Stimulated activated CD4-positive, alpha-beta T cell treated with anti-CD3 and anti-CD28 coated beads, Interleukin-2, amount 100 ng/mL, for 4 hours (primary cell): ENCODE results near the gene MAPK7.

Experiments used
- DNase-seq: peaks from one replicate; pipeline ENCODE4 v3.0.0-alpha.2; 2020; ENCODE audit warnings: low read depth

MAPK7 gene

DNA sequence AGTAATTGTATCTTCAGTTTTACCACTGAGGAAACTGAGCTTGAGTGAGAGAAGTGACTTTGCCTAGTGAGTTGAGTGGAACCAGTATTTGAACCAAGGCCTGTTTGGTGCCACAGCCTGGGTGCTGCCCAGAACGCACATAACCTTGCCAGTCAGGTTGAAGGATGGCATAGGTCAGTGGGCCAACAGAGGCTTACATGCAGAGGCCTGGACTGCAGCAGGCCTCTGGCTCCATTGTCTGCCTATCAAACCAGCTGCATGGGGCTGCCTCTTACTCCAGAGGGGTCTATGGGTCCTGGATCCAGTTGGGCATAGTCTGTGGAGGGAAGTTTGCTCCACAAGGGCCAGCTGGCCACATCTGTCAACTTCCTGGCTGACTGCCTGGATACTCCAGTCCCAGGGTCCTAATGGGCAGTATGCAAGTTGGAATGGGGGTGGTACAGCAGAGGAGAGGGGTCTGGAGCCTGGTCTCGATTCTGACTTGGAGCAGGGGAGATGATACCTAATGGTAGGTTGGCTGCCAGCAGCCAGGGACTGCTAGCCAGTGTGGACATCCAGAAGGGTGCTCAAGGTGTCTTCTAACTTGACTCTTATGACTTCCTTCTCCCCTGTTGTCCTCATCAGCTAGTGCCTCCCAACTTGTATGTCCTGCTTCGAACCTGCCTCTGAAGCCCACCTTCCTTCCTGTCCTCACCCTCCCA, 21.6 kb downstream of the MAPK7 start:
- DNase-seq = no peak

DNA sequence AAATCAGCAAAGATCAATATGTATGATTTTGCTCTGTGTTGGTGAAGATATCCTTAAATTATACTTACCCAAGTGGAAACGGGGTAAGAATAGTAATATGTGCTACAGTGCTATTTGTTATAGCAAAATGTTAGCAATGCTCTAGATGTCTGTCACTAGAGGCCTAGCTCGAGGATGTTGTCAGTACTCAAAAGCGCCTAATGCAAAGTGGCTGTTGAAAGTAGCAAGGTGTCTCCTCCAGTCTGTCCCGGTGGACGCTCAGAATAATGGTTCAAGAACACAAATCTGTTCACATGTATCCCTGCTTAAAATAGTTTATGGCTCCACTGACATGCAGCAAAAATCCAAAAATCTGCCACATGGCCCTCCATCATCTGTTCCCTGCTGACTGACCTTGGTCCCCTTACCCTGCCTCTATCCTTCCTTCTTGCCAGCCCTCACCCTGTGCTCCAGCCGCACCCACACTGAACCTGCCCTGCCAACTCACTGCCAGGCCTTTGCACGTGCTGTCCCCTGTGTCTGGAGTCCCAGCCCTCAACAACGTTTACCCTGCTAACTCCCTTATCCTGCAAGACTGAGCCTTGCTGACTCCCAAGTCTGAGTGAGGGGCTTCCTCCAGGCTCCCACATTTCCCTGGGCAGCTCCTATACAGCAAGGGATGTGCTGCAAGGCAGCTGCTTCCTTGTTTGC, 23.2 kb downstream of the MAPK7 start:
- no peak for DNase-seq

DNA sequence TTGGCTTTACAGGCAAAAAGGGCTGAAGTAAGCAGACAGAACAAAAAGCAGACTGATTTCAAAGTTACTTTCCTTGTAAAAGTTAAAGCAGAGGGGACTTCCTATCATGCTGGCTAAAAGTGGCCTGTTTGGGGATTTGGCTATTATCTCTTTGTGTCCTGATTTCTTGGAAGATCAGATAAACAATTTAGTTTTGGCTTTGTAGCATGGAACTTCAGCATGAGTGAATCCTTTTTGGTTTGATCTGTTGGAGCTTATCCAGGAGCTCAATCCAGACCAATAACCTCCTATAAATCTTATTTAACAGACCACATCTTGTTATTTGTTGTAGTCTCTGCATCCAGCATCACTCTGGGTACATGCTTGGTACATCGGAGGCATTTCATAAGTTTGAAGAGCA, 23.9 kb downstream of the MAPK7 start:
- DNase-seq = no peak

DNA sequence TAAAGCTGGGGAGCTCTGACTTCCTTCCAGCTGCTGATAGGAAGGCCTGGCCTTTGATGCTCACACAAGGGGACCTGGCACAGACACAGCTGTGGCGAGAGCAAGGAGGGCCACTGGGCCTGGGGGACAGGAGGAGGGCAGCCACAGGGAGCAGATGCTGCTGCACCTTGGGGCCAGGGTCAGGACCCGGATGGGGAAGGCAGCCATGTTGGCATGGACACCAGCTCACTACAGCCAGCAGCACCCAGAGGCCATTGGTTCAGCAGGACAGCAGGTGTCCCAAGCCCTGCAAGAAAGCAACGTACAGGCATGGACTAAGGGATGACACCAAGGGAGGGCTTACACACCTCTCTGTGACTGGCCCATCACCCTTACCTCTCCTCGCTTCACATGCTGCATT, 24.7 kb downstream of the MAPK7 start:
- DNase-seq = no peak

DNA sequence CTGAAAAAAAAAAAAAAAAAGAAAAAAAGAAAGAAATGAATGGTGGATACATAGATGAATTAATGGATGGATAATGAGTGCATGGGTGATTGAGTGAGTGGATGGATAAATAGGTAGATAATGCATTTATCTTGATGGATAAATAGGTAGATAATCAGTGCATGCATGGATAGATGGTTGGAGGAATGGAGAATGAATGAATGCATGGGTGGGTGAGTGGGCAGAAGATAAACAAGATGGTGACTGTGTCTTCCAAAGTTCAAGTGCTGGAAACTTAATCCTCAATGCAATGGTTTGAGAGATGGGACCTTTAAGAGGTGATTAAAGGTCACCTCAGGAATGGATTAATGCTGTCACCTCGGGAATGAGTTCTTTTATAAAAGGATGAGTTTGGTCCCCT, 26.0 kb downstream of the MAPK7 start:
- no peak for DNase-seq

DNA sequence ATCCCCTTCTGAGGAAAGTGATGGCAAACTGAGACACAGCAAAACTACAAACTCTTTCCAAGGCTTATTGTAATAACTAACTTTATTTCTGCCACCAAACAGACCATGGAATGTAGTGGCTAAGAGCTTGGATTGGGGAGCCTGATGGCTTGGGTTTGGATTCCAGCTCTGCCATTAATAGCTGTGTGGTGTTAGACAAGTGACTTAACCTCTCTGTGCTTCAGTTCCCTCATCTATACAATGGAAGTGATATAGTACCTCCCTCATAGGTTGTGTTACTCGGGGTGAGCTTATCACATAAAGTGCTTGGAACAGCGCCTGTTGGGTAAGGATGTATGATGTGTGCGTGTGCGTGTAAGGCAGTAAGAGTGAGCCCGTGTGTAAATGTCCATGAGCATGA, 26.8 kb downstream of the MAPK7 start:
- no peak for DNase-seq

DNA sequence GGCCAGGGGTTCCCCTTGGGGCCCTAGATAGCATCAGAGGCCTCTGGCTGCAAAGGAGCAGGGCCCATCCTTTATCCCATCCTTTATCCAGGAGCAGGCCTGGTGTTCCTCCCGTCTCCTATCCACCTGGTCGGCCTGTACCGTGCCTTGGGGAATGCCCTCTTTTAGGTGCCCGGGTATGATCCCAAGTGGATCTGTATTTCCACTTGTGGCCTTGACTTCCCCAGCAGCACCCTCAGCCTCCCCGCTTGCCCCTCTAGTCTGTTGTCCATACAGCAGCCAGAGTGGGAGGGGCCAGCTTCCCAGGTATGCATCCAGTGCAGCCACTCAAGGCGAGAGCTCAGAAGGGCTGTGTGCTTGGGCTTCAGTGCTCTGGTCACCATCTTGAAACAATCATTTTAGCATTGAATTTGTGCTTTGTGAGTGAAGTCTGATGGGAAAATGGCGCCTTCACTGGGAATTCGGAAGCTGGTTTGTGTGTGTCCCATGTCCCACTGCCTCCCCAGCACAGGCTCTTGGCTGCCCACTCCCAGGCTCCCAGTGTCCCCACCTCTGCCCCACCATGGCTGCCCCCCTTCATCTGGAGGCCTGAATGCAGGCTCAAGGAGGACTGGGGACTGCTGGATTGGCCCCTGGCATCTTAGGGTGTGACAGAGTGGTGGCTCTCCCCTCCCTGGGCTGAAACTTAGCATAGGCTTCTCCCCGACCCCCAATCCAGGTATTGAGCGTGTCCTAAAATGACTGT, 29.5 kb downstream of the MAPK7 start:
- DNase-seq = no peak

DNA sequence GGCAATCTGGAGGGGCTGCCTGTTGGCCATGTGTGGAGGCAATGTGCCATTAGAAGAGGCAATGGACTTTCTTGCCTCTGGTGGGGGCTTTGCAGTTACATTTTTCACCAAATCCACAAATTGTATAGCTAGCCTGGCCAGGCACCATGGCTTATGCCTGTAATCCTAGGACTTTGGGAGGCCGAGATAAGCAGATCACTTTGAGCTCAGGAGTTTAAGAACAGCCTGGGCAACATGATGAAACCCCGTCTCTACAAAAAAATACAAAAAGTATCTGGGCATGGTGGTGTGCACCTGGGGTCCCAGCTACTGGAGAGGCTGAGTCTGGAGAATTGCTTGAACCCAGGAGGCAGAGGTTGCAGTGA, 30.0 kb downstream of the MAPK7 start:
- no peak for DNase-seq

DNA sequence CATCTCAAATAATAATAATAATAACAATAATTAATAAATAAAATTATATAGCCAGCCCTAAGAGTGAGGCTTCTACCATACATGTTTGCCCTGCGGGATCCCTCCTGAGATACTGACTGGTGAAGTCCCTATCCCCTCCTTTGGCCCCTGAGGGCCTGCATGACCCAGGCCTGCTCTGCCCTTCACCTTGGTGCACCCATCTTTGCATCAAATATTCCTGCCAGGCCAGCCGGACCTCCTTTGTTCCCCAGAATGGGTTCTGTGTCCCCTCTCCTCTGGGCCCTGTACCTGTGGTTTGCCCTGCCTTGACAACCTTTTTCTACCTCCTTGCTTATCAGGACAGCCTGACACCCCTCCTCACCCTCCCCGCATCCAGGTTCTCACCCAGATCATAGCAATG, 30.8 kb downstream of the MAPK7 start:
- DNase-seq = no peak

DNA sequence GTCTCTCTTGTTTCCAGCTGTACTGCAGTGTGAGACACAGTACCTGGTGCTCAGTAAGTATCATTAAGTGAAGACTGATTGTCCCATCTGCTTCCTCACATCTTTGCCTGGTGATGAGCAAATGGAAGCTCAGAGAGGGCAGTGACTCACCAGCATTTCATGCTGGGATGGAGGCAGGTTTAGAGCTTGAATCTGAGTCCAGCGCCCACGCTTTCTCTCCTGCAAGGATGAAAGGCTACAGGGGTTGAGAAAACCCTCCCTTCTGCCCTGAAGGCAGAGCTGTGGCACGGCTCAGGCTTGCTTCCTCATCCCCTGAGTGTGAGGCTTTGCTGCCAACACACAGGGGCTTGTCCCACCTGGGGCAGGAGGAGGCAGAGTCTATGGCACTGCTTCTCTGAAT, 31.2 kb downstream of the MAPK7 start:
- peak; percentile 12 for DNase-seq

DNA sequence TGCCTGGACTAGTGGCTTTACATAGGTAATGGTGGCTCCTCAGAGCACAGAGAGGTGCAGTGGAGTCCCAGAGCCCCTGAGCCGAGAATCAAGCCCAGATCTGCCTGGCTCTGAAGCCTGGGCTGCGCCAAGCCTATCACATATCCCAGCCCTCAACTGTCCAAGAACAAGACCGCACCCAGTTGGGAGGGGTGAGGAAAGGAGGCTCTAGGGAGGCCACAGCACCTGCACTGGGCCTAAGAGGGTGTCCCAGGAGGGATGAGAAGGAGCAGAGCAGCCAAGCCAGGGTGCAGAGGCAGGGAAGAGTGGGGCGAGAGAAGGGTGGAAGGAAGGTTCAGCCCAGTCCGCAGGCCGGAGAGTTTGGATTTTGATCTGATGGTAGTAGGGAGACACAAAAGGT, 31.8 kb downstream of the MAPK7 start:
- DNase-seq = no peak

DNA sequence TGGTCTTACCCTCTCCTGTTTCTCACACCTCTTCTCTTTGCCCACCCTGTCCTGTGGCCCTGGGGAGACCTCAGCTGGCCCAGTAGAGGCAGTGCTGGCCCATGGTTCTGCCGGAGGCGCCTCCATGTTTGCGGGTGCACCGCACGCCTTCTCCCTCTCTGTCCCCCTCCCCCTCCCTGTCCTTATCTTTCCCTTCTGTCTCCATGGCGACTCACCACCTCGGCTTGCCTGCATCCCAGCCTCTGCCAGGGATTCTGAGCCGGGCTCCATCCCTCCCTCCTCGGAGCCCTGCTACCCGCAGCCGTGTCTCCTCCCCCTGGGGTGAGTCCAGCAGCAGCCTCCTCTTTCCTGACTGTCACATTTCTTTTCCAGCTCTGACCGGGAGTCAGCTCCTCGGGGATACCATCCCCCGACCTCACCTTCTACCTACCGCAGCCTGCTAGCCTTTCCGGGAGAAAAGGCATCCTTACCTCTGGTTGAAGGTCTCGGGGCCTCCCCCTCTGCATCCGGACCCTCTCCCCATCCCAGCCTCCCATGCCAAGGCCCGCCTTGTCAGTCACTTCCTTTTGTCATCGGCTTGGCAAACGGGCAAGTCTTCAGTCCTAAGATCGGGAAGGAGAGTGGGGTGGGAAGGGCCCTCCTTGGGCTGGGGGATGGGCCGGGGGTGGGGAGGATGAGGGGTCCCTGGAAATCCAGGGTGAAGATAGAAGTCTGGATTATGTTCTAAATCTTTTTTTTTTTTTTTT, 32.8 kb downstream of the MAPK7 start, which contains the start of gene RNF112:
TSS of gene RNF112 (plus strand) at position 358 of the 746 bp plus-strand sequence. CDS start at position 535, 177 bp downstream.
- DNase-seq = no peak

DNA sequence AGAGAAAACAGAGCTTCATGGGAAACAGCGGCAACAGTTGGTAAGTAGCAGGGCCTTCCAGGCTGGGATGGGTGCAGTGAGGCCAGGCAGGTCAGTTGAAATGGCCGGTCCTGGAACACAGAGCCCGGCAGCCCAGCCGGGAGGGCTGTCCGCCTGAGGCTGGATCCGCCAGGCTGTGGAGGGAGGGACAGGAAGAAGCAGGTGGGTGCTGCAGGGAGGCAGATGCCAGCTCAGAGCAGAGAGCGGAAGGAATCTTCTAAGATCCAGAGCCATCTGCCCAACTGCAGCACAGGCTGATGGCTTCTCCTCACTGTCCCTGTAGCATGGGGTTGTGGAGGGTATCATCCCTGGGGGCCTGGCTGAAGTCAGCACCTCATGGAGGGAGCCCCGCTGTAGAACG, 33.3 kb downstream of the MAPK7 start:
- no peak for DNase-seq

DNA sequence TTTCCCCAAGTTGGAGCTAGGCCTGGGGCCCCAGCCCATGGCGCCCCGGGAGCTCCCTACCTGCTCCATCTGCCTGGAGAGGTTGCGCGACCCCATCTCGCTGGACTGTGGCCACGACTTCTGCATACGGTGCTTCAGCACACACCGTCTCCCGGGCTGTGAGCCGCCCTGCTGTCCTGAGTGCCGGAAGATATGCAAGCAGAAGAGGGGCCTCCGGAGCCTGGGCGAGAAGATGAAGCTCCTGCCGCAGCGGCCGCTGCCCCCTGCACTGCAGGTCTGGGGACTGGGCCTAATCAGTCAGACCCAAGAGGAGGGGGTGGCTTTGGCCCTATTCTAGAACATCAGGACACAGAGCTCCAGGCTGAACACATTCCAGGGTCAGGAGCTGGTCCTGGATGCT, 34.2 kb downstream of the MAPK7 start:
- no peak for DNase-seq

DNA sequence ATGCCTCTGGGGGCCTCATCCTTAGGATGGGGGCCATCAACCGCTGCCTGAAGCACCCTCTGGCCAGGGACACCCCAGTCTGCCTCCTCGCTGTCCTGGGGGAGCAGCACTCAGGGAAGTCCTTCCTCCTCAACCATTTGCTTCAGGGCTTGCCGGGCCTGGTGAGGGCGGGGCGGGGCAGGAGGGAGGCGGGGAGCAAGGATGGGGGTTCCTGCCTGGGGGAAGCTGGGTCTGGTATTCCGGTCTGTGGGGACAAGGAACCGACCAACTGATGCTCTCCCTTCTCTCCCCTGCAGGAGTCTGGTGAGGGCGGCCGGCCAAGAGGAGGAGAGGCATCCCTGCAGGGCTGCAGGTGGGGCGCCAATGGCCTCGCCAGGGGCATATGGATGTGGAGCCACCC, 34.7 kb downstream of the MAPK7 start:
- DNase-seq = no peak

DNA sequence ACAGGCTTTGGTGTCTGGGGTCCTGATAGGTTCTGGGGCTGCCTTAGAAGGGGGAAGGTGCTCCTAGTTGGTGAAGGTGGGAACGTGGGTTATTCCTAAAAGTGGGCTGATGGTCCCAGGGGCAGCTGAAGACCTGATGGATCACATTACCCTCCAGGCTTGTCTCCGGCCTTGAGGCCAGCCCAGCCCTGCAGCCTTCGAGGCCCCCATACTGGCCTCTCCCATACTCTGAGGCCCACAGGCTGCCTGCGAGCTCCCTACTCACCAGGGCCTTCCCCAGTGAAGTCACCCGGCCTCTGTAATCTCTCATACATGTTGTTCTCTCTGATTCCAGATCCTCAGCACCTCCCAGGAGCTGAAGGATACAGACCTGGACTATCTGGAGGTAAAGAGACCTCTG, 35.5 kb downstream of the MAPK7 start:
- DNase-seq = no peak

DNA sequence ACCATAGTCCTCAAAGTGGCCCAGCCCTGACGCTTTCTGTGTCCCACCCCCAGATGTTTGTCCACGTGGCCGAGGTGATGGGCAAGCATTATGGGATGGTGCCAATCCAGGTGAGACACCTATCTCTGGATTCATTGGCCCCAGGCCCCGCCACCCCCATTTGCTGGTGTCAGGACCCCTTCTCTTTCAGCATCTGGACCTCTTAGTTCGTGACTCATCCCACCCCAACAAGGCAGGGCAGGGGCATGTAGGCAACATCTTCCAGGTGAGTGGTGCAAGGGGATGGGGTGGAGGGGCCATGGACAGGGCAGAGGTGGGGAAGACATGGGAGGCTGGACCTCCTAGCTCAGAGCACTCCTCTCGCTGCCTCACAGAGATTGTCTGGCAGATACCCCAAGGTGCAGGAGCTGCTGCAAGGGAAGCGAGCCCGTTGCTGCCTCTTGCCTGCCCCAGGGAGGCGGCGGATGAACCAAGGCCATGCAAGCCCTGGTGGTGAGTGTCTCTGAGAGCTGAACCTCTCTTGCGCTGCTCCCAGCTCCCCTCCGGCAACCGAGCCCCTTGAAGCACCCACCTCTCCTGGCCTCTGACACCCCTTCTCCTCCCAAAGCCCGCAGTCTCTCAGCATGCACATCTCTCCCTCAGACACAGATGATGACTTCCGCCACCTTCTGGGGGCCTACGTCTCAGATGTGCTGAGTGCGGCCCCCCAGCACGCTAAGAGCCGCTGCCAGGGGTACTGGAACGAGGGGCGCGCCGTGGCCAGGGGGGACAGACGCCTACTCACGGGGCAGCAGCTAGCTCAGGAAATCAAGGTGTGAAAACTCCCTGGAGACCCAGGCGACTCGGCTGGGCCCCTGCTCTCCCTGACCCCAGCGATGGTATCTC, 36.3 kb downstream of the MAPK7 start:
- no peak for DNase-seq

DNA sequence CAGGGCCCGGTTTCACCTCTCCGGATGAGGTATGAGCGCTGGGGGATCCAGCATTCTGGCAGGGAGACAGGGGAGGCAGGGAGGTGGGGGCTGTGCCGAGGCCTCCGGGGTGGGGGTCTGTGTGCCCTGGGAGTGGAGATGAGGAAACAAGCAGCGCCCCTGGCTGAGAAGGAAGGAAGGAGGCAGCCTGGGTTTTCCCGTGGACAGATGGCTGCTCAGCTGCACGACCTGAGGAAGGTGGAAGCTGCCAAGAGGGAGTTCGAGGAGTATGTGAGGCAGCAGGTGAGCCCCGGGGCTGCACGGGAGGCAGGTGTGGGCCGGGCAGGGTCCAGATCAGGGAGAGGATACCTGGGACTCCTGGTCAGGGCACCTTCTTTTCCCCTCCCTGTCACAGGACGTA, 37.0 kb downstream of the MAPK7 start:
- DNase-seq = no peak

DNA sequence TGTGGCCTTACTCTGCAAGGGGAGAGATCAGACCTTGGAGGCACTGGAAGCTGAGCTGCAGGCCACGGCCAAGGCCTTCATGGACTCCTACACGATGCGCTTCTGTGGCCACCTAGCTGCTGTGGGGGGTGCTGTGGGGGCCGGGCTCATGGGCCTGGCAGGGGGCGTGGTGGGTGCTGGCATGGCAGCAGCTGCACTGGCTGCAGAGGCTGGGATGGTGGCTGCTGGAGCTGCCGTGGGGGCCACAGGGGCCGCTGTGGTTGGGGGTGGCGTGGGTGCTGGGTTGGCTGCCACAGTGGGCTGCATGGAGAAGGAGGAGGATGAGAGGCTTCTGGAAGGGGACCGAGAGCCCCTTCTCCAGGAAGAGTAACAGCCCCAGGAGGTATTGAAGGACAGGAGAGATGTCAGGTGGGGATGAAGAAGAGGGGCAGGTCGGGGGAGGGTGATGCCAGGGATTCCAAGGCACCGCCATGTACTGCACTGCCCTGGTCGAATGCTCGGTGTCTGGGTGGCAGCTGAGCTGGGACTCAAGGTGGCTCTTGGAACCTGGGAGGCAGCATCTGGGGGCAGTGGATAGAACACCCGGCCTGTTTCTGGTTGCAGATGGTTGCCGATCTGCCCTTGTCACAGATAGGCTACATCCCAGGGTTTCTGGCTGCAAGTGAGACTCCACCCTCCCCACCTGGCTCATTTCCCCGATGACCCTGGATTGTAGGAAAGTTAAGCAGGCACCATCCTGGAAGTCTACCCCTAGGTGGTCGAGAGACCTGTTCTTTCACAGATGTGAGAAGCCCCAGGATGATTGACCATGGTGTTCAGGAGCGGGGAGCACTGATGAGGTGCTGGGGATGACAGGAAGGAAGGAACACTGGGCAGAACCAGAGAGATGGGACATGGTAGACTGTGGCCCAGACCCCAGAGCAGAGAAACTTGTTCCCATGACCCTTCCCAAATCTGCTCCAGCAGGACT, 37.8 kb downstream of the MAPK7 start:
- DNase-seq = no peak

DNA sequence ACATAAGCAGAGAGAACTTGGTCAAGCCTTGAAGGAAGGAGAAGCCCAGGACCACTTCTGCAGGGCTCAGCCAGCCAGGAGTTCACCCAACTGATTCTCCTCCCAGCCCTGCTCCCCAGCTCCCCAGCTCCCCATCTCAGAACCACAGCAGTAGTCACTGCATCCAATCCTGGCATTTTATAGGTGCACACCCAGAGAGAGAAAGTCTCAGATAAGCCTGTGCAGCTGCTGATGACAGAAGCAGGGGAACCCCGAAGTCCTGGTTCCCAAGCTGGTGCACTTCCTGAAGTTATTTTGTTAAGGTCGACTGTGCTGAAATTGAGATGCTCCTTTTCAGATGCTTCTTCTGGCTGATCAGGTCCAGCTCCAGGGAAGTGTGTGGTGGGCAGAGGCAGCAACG, 39.3 kb downstream of the MAPK7 start:
- no peak for DNase-seq
